SK-N-SH (cell line): ENCODE results near the gene DYNC2H1. TPM values are rescaled to one million over a fixed set of nuclear protein-coding genes. Genes with fewer than 3 reads are reported as not detected.

ENCODE experiments used
- CTCF ChIA-PET: fragments of 300-600, 350-600 bp; formaldehyde crosslinking; extraction: SDS; loops from one replicate; lab custom pipeline; 2021; lab: Yijun Ruan, JAX
- POLR2A ChIA-PET: fragments of 350-600 bp; sonication (Branson Sonifier 250); formaldehyde crosslinking; extraction: SDS; loops from one replicate; lab custom pipeline; 2020; ENCODE audit warnings: antibody characterized with exemption, inconsistent platforms; lab: Yijun Ruan, JAX
- DNase-seq: peaks from one replicate; pipeline ENCODE4 v3.0.0; 2012
- H2AFZ ChIP-seq: fragments of 200-600 bp; sonication (generic); 2 replicates; pipeline ENCODE4 v1.8.1; 2016; ENCODE audit warnings: antibody characterized with exemption, mild to moderate bottlenecking, low read depth
- H3F3A ChIP-seq: fragments of 200-600 bp; sonication (generic); replicated peaks from 2 replicates; pipeline ENCODE3; 2016; ENCODE audit warnings: antibody characterized with exemption, mild to moderate bottlenecking; ENCODE audit not compliant: insufficient read depth
- H3K27ac ChIP-seq, 2 experiments: fragments of 200-500 bp in 1 of 2; fragments of 200-600 bp in 1 of 2; sonication (Bioruptor generic) in 1 of 2; sonication (generic), shearing (Covaris generic) in 1 of 2; 2 replicates each; pipeline versions ENCODE4 v1.5.1 to v1.6.1; 2014 to 2016; ENCODE audit warnings: low read depth in 2 of 2, inconsistent platforms in 1 of 2, low read length in 1 of 2, mild to moderate bottlenecking in 1 of 2, mixed read lengths in 1 of 2
- H3K27me3 ChIP-seq: fragments of 200-600 bp; sonication (generic), shearing (Covaris generic); 2 replicates; pipeline ENCODE4 v1.6.1; 2016; ENCODE audit warnings: mixed run types; ENCODE audit not compliant: insufficient read depth
- H3K36me3 ChIP-seq, 2 experiments: fragments of 200-500 bp in 1 of 2; fragments of 200-600 bp in 1 of 2; sonication (Bioruptor generic) in 1 of 2; sonication (generic) in 1 of 2; replicated peaks in 1 of 2; 2 replicates each; pipeline versions ENCODE3 to v1.5.1; 2014 to 2016; ENCODE audit warnings: low read length in 1 of 2, mild to moderate bottlenecking in 1 of 2; ENCODE audit not compliant: insufficient read depth in 2 of 2, control insufficient read depth in 1 of 2
- H3K4me1 ChIP-seq, 2 experiments: fragments of 200-500 bp in 1 of 2; fragments of 200-600 bp in 1 of 2; sonication (Bioruptor generic) in 1 of 2; sonication (generic), shearing (Covaris generic) in 1 of 2; 2 replicates each; pipeline versions ENCODE4 v1.5.1 to v1.6.1; 2014 to 2016; ENCODE audit warnings: low read depth in 1 of 2, low read length in 1 of 2, mixed run types in 1 of 2; ENCODE audit not compliant: insufficient read depth in 2 of 2, control insufficient read depth in 1 of 2
- H3K4me2 ChIP-seq: fragments of 200-600 bp; sonication (generic), shearing (Covaris generic); 2 replicates; pipeline ENCODE4 v1.6.1; 2017; ENCODE audit warnings: mixed run types
- H3K4me3 ChIP-seq, 2 experiments: fragments of 200-500 bp in 1 of 2; fragments of 200-600 bp in 1 of 2; sonication (Bioruptor generic) in 1 of 2; sonication (generic), shearing (Covaris generic) in 1 of 2; 2 replicates each; pipeline versions ENCODE4 v1.5.1 to v1.8.1; 2014 to 2016; ENCODE audit warnings: low read depth in 2 of 2, inconsistent platforms in 1 of 2, low read length in 1 of 2, mild to moderate bottlenecking in 1 of 2, mixed read lengths in 1 of 2, moderate library complexity in 1 of 2
- H3K79me2 ChIP-seq: fragments of 200-600 bp; sonication (generic); 2 replicates; pipeline ENCODE4 v1.8.1; 2017; ENCODE audit warnings: mild to moderate bottlenecking; ENCODE audit not compliant: insufficient read depth
- H3K9ac ChIP-seq: fragments of 200-600 bp; sonication (generic); 2 replicates; pipeline ENCODE4 v1.6.1; 2017; ENCODE audit warnings: mixed run types
- H3K9me2 ChIP-seq: fragments of 200-600 bp; sonication (generic); 2 replicates; pipeline ENCODE4 v1.6.1; 2017; ENCODE audit warnings: mixed run types
- H3K9me3 ChIP-seq: fragments of 200-600 bp; sonication (generic); 2 replicates; pipeline ENCODE4 v1.6.1; 2017; ENCODE audit warnings: mixed run types, mild to moderate bottlenecking, moderate library complexity
- H4K20me1 ChIP-seq: fragments of 200-600 bp; sonication (generic); 2 replicates; pipeline ENCODE4 v1.6.1; 2017; ENCODE audit warnings: mild to moderate bottlenecking, mixed run types; ENCODE audit not compliant: insufficient read depth
- FOXJ3 ChIP-seq: sonication (generic); formaldehyde crosslinking; IDR thresholded peaks from 2 replicates; pipeline ENCODE4 v1.5.1; 2020; ENCODE audit warnings: mild to moderate bottlenecking, missing genetic modification reagents
- FOXM1 ChIP-seq: IDR thresholded peaks from 2 replicates; pipeline ENCODE4 v1.4.0; 2012; ENCODE audit warnings: low read depth, mild to moderate bottlenecking
- GABPA ChIP-seq: IDR thresholded peaks from 2 replicates; pipeline ENCODE4 v1.4.0; 2012; ENCODE audit warnings: low read depth, mild to moderate bottlenecking
- MEF2A ChIP-seq: IDR thresholded peaks from 2 replicates; pipeline ENCODE4 v1.4.0; 2012; ENCODE audit warnings: low read depth, borderline replicate concordance
- RXRA ChIP-seq: IDR thresholded peaks from 2 replicates; pipeline ENCODE4 v1.4.0; 2012; ENCODE audit warnings: low read depth, mild to moderate bottlenecking, borderline replicate concordance
- SMC3 ChIP-seq: IDR thresholded peaks from 2 replicates; pipeline ENCODE4 v1.6.1; 2012; ENCODE audit warnings: low read depth, low read length, improper control_type of control experiment
- YY1 ChIP-seq: IDR thresholded peaks from 2 replicates; pipeline ENCODE4 v1.4.0; 2012; ENCODE audit warnings: low read depth, mild to moderate bottlenecking
- WGBS: methylation state at CpG from one replicate; pipeline ENCODE4 v1.1.6; 2017; ENCODE audit warnings: low lambda C conversion rate; 5-methylcytosine and 5-hydroxymethylcytosine counted together
- polyA plus RNA-seq, 3 experiments: library from polyadenylated mRNA; depleted of rRNA; stranded (reverse); fragments of >200 nt; gene quantifications; 2 replicates each; pipeline ENCODE4 v1.2.3, GENCODE V29; 2012
- TF ChIP-seq, protein P1 (sequence below): IDR thresholded peaks from 2 replicates; pipeline ENCODE4 v1.6.1; 2012; ENCODE audit warnings: mild to moderate bottlenecking, low read depth, low read length, moderate library complexity
- TF ChIP-seq, protein P2 (sequence below): IDR thresholded peaks from 2 replicates; pipeline ENCODE4 v1.4.0; 2012; ENCODE audit warnings: low read depth, borderline replicate concordance

DYNC2H1 gene
- polyA plus RNA-seq, 1 of the 3 experiments (the other 2 are of a cell fraction): 15.3 TPM

DNA sequence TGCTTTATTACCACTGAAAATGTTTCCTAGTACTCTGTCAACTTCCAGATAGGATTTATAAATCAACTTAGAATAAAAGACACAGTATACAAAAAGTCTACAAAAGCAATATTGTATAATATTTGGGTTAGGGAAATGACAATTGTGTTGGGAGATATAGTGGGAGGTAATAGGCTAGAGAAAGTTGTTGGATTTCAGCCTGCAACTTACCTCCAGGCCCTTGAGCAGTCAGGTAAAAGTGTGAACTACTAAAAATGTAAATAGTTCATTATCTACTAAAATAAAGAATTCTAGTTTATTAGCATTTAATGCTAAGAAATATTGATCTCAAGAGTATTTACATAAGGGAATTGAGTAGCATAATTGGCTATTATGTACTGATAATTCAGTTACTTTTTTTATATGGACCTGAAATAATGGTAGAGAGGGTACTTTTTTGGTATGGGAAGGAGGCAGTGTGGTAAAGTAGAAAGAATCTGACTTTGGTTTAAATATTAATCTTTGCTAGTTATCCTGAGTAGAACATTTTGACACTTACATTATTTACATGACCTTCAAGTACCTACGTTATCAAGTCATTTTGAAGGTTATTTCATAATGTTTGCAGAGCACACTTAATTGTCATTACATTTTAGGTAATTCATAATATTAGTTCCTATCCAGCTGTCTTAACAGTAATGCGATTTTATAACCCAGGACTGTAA lies 55.0 kb downstream of the DYNC2H1 start:
- no peaks in the 10 kb centered on the region for H3K79me2 ChIP-seq
- H3F3A ChIP-seq: peaks cover 6% of the 10 kb centered on the region
- no peaks in the 10 kb centered on the region for H3K9me3 ChIP-seq
- WGBS: 94% methylated on average over 2 of the region's 2 CpGs
- POLR2A ChIA-PET: no interaction called here
- no peak overlapping the region for H3K27ac ChIP-seq
- no peaks in the 10 kb centered on the region for H3K27me3 ChIP-seq
- H3K9ac ChIP-seq: no peak overlapping the region
- H4K20me1 ChIP-seq: no peaks in the 10 kb centered on the region
- no peaks in the 10 kb centered on the region; a peak in 1 of 4 replicates for H3K4me1 ChIP-seq
- H3K4me2 ChIP-seq: no peak overlapping the region
- no peak overlapping the region for H3K4me3 ChIP-seq
- no peaks in the 10 kb centered on the region for H3K9me2 ChIP-seq
- H2AFZ ChIP-seq: no peak overlapping the region
- H3K36me3 ChIP-seq: peaks cover 60 to 64% of the 10 kb centered on the region in 2 experiments
- TF ChIP-seq, protein P1, sequence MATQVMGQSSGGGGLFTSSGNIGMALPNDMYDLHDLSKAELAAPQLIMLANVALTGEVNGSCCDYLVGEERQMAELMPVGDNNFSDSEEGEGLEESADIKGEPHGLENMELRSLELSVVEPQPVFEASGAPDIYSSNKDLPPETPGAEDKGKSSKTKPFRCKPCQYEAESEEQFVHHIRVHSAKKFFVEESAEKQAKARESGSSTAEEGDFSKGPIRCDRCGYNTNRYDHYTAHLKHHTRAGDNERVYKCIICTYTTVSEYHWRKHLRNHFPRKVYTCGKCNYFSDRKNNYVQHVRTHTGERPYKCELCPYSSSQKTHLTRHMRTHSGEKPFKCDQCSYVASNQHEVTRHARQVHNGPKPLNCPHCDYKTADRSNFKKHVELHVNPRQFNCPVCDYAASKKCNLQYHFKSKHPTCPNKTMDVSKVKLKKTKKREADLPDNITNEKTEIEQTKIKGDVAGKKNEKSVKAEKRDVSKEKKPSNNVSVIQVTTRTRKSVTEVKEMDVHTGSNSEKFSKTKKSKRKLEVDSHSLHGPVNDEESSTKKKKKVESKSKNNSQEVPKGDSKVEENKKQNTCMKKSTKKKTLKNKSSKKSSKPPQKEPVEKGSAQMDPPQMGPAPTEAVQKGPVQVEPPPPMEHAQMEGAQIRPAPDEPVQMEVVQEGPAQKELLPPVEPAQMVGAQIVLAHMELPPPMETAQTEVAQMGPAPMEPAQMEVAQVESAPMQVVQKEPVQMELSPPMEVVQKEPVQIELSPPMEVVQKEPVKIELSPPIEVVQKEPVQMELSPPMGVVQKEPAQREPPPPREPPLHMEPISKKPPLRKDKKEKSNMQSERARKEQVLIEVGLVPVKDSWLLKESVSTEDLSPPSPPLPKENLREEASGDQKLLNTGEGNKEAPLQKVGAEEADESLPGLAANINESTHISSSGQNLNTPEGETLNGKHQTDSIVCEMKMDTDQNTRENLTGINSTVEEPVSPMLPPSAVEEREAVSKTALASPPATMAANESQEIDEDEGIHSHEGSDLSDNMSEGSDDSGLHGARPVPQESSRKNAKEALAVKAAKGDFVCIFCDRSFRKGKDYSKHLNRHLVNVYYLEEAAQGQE: no peak
- CTCF ChIA-PET: interaction anchor here (1.6 kb wide), 1 partner anchor 8 kb away, joined by 3 read pairs; no protein-coding TSS in a partner anchor
- DNase-seq: no peak

DNA sequence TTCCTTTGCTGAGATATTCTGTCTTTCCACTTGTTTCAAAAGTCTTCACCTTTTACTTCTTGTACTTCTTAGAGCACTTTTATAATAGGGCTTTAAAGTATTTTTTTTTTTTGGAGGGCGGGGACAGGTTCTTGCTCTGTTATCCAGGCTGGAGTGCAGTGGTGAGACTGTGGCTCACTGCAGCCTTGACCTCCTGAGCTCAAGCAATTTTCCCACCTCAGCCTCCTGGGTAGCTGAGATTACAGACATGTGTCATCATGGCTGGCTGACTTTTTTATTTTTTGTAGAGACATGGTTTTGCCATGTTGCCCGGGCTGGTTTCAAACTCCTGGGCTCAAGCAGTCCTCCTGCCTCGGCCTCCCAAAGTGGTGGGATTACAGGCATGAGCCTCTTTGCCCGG lies 57.9 kb downstream of the DYNC2H1 start:
- ChIA-PET CTCF (interaction anchor here (0.6 kb wide), 1 partner anchor 66 kb away, joined by 3 read pairs; no protein-coding TSS in a partner anchor), POLR2A (no interaction called here)
- no peak for DNase-seq
- Histone ChIP-seq H3K27me3 (no peaks in the 10 kb centered on the region), H3F3A (peaks cover 3% of the 10 kb centered on the region), H3K9me3 (no peaks in the 10 kb centered on the region), H3K79me2 (no peaks in the 10 kb centered on the region), H3K9ac (no peak overlapping the region), H3K27ac (no peak overlapping the region), H3K9me2 (no peaks in the 10 kb centered on the region)
- WGBS: 94% methylated on average over 4 of the region's 4 CpGs
- TF ChIP-seq MEF2A (no peak), RXRA (no peak), FOXM1 (no peak), YY1 (no peak), GABPA (no peak), SMC3 (no peak), FOXJ3 (CRISPR knock-in tag) (no peak)
- TF ChIP-seq, protein P2, sequence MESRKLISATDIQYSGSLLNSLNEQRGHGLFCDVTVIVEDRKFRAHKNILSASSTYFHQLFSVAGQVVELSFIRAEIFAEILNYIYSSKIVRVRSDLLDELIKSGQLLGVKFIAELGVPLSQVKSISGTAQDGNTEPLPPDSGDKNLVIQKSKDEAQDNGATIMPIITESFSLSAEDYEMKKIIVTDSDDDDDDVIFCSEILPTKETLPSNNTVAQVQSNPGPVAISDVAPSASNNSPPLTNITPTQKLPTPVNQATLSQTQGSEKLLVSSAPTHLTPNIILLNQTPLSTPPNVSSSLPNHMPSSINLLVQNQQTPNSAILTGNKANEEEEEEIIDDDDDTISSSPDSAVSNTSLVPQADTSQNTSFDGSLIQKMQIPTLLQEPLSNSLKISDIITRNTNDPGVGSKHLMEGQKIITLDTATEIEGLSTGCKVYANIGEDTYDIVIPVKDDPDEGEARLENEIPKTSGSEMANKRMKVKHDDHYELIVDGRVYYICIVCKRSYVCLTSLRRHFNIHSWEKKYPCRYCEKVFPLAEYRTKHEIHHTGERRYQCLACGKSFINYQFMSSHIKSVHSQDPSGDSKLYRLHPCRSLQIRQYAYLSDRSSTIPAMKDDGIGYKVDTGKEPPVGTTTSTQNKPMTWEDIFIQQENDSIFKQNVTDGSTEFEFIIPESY: no peak
- TF ChIP-seq, all 33 proteins: peak for 0
- Histone ChIP-seq H3K36me3 (peaks cover 55 to 57% of the 10 kb centered on the region in 2 experiments), H3K4me1 (no peaks in the 10 kb centered on the region), H2AFZ (no peak overlapping the region), H3K4me3 (no peak overlapping the region), H4K20me1 (no peaks in the 10 kb centered on the region), H3K4me2 (no peak overlapping the region)
